Measurements from ENCODE around the gene EIF4H.

Gene EIF4H

GRCh38 chr7:74228951-74229900 lies 55.1 kb downstream of the EIF4H start:
- DNase-seq = no peak

GRCh38 chr7:74230446-74231231 lies 56.5 kb downstream of the EIF4H start:
- no peak for DNase-seq

- no peak for DNase-seq
Measured at GRCh38 chr7:74231232-74231590, 57.1 kb downstream of the EIF4H start.

GRCh38 chr7:74233655-74234285 lies 59.6 kb downstream of the EIF4H start:
- no peak for DNase-seq

- DNase-seq = no peak
Measured at GRCh38 chr7:74235518-74236268, 61.5 kb downstream of the EIF4H start.

- DNase-seq = no peak
Measured at GRCh38 chr7:74236284-74236683, 62.1 kb downstream of the EIF4H start.

- no peak for DNase-seq
Measured at GRCh38 chr7:74240482-74240881, 66.3 kb downstream of the EIF4H start.

- no peak for DNase-seq
Measured at GRCh38 chr7:74242122-74242443, 67.9 kb downstream of the EIF4H start.

- no peak for DNase-seq
Measured at GRCh38 chr7:74246497-74246896, 72.3 kb downstream of the EIF4H start.

Data from NCI-H1930 (cell line).